Measurements from ENCODE around the gene USP34.
"Not testable (repeated sequence)": the region's sequence is repeated elsewhere in the genome, so short reads cannot be mapped to it uniquely, and the experiment has no call there.

Gene USP34

DNA sequence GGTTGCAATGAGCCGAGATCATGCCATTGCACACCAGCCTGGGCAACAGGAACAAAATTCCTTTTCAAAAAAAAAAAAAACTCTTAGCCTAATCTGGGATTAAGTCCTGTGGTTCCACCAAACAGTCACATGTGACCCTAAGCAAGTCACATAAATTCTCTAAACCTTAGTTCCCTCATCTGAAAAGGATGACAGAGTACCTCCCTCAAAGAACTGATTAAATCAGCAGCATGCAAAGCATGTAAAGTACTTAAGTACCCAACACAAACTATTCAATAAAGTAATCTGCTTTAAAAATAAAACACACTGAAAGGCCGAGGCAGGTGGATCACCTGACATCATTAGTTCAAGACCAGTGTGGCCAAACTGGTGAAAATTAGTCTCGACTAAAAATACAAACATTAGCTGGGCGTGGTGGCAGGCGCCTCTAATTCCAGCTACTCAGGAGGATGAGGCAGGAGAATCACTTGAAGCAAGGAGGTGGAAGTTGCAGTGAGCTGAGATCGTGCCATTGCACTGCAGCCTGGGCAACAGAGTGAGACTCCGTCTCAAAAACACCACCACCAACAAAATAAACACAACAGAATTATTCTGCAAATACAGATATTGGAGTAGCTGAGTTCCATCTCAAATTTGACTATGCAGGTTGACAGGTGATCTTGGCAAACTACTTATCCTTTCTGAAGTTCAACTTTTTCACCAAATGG, 7.0 kb downstream of the USP34 start:
- intact Hi-C loops (cut with DNase I) = no loop called here
- peak in 2 of 42 donors; percentile 32 to 34 for DNase-seq

DNA sequence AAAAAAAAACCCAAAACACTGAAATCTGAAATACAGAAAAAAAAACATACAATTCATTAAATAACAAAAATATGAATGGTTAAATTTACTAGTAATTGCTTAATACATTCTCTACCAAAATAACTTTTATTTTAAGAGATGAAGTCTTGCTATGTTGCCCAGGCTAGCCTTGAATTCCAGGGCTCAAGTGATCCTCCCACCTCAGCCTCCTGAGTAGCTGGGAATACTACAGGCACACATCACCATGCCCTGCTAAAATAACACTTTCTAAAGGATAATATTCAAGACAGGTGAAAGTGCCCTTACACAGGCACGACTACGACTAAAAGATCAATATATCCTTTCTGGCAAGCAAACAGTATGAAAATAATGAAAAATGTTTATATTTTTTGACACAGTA, 9.5 kb downstream of the USP34 start:
- DNase-seq = no peak
- intact Hi-C loops (cut with DNase I) = no loop called here

DNA sequence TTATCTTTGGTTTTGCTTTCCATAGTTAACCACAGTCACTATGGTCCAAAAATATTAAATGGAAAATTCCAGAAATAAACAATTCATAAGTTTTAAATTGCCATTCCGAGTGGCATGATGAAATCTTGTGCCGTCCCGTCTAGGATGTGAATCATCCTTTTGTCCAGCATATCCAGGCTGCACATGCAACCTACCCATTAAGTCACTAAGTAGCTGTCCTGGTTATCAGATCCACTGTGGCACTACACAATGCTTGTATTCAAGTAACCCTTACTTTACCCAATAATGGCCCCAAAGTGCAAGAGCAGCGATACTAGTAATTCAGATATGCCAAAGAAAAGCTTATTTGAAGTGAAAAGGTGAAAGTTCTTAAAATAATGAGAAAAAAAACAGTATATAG, 10.7 kb downstream of the USP34 start:
- intact Hi-C loops (cut with DNase I) = no loop called here
- DNase-seq = peak in 1 of 42 donors; percentile 5

DNA sequence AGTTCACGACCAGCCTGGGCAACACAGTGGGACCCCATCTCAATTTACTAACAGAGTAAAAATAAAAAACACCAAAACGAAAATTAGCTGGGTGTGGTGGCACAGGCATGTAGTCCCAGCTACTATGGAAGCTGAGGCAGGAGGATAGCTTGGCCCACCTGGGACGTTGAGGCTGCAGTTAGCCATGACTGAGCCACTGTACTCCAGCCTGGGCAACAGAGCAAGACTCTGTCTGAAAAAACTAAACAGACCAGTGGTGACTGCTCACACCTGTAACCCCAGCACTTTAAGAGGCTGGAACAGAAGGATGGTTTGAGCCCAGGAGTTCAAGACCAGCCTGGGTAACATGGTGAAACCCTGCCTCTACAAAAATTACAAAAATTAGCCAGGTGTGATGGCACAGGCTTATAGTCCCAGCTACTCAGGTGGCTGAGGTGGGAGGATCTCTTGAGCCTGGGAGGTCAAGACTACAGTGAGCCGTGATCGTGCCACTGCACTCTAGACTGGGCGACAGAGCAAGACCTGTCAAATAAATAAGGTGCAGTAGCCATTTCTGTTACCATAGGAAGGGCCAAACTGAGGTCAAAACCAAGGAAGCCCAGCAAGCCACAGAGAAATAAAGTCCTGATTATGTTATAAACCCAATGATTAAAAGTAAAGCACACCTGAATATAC, 14.0 kb downstream of the USP34 start:
- intact Hi-C loops (cut with DNase I) = no loop called here
- DNase-seq = peak in 1 of 42 donors; percentile 5

DNA sequence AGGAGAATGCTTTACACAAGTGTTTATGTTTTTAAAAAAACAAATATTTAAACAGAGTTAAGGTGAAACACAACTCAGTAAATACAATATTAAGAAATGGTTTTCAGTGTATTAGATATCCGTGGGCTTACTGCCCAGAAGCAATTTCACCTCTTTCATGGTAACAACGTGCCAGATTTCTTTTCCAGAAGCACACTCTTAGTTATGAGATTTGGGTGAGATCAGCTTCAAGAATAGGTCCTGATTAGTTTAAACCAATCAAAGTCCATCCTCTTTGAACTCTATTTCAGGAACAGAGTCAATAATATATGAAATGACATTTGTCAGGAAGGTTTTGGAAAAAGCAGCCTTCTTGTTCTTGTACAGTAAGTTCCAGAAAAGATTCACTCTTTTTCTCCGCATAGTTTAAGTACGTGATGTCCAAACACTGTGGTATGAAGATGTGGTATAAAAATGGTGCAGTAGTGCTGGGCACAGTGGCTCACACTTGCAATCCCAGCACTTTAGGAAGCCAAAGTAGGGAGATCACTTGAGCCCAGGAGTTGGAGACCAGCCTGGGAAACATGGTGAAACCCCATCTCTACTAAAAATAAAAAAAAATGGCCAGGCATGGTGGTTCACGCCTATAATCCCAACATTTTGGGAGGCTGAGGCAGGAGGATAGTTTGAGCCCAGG, 14.7 kb downstream of the USP34 start:
- intact Hi-C loops (cut with DNase I) = no loop called here
- DNase-seq = no peak

DNA sequence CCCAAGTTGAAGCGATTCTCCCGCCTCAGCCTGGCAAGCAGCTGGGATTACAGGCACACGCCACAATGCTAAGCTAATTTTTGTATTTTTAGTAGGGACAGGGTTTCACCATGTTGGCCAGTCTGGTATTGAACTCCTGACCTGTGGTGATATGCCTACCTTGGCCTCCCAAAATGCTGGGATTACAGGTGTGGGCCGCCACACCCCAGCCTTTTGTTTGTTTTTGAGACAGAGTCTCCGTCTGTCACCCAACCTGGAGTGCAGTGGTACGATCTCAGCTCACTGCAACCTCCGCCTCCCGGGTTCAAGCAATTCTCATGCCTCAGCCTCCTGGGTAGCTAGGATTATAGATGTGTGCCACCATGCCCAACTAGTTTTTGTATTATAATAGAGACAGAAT, 15.9 kb downstream of the USP34 start:
- DNase-seq = peak in 1 of 42 donors; percentile 11
- intact Hi-C loops (cut with DNase I) = not testable (repeated sequence)

DNA sequence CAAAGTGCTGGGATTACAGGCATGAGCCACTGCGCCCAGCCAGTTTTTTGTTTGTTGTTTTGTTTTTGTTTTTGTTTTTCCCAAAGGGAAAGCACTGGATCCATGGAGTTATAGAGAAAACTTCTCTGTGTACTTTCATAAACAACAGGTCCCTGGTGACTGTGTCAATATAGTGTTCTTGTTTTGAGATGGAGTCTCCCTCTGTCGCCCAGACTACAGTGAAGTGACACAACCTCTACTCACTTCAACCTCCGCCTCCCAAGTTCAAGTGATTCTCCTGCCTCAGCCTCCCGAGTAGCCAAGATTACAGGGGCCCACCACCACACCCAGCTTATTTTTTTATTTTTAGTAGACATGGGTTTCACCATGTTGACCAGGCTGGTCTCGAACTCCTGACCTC, 16.5 kb downstream of the USP34 start:
- DNase-seq = no peak
- intact Hi-C loops (cut with DNase I) = no loop called here

DNA sequence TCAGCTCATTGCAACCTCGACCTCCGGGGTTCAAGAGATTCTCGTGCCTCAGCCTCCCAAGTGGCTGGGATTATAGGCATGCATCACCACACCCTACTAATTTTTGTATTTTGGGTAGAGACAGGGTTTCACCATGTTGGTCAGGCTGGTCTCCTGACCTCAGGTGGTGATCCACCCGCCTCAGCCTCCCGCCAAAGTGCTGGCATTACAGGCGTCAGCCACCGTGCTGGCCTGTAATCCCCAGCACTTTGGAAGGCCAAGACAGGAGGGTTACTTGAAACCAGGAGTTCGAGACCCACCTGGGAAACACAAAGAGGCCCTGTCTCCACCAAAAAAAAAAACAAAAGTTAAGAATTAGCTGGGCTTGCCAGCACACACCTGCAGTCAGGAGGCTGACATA, 18.5 kb downstream of the USP34 start:
- peak in 1 of 42 donors; percentile 29 for DNase-seq
- intact Hi-C loops (cut with DNase I) = no loop called here

DNA sequence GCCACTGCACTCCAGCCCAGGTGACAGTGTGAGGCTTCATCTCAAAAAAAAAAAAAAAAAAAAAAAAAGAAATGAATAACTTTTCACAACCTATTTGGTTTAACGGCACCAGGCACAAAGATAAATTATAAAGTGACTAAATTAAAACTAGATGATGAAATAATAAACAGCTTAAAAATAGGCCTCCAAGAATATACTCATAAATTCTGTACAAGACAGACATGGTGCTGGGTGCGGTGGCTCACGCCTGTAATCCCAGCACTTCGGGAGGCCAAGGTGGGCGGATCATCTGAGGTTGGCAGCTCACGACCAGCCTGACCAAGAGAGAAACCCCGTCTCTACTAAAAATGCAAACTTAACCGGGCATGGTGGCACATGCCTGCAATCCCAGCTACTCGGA, 19.7 kb downstream of the USP34 start:
- intact Hi-C loops (cut with DNase I) = no loop called here

DNA sequence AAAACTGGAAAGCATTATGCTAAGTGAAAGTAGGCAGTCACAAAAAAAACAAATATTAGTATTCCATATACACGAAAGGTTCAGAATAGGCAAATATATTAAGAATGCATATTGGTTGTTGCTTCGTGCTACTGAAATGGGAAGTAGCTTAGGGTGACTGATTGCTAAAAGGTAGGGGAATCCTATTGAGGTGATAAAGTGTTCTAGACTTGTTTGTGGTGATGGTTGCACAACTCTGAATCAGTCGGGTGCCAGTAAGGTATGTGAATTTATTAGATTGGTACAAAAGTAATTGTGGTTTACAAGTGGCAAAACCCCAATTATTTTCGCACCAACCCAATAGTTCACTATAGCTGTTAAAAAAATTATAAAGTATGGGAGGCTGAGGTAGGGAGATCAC, 20.7 kb downstream of the USP34 start:
- intact Hi-C loops (cut with DNase I) = no loop called here
- no peak for DNase-seq

More for the DNA sequence above, 19.7 kb downstream of the USP34 start:
- DNase-seq = peak in 1 of 42 donors; percentile 8

DNA sequence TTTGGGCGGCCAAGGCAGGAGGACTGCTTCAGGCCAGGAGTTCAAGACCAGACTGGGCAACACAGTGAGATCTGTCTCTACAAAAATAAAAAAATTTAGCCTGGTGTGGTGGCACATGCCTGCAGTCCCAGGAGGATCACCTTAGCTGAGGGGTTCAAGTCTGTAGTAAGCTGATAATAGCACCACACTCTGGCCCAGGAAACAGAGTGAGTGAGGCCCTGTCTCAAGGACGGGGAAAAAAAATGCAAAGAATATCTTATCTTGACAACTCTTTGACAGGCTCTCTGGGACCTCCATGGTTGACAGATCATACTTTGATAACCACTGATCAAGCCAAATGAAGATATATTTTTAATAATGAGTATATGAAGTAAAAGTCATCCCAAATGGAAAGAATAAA, 22.7 kb downstream of the USP34 start:
- peak in 1 of 42 donors; percentile 8 for DNase-seq
- intact Hi-C loops (cut with DNase I) = no loop called here

DNA sequence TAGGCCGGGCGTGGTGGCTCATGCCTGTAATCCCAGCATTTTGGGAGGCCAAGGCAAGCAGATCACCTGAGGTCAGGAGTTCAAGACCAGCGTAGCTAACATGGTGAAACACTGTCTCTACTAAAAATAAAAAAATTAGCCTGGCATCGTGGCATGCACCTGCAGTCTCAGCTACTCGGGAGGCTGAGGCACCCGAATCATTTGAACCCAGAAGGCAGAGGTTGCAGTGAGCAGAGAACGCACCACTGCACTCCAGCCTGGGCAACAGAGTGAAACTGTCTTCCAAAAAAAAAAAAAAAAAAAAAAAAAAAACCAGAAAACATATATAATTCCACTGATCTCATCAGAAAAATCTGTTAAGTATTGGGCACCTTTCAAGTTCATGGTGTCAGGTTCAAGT, 23.9 kb downstream of the USP34 start:
- intact Hi-C loops (cut with DNase I) = not testable (repeated sequence)
- peak in 1 of 42 donors; percentile 19 for DNase-seq

DNA sequence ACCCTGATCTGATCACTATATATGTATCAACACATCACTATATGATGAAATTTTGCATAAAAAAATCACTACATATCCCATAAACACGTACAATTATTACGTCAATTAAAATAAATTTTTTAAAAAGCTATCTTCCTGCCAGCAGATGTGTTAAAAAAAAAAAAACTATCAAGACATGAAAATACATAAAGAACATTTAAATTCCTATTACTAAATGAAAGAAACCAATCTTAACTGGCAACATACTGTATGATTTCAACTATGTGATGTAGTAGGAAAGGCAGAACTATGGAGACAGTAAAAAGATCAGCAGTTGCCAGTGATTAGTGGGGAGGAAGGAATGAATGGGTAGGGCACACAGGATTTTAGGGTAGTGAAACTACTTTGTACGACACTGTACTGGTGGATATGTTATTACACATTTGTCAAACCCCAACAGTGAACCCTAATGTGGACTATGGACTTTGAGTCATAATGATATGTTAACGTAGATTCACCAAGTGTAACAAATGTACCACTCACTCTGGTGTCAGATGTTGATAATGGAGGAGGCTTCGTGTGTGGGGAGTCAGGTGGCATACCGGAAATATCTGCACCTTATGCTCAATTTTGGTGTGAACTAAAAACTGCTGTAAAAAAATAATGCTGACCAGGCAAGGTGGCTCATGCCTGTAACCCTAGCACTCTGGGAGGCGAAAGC, 27.4 kb downstream of the USP34 start:
- DNase-seq = no peak
- intact Hi-C loops (cut with DNase I) = no loop called here

DNA sequence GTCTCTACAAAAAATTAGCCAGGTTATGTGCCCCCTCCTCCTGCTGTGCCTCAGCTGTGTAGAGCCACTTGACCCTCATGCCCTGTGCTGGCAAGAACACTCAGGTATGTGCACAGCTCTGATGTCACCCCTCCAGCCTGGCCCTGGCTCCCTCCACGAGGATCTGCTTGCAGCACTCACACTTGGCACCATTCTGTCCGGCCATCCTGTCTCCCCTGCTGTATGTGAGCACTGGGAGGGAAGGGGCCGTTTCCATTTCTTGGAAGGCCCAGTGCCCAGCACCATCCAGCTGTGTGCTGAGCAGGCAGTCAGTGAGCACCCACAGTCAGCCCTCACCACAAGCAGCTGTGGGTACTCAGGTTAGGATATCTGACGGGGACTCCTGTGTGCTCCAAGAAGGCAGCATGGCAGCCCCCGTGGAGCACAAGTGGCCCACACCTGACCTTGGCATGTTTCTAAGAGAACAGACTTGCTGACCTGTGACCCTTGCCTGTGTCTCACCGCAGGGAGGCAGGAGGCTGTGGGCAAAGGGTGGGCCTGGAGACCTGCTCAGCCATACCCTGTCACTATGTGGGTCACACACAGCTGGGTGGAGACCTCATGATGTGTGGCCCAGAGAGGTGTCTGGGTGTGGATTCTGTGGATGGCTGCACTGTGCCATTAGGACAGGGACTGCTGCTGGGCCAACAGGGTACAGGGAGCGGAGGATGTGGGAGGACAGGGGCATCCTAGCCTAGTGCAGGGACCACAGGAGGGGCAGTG, 31.5 kb downstream of the USP34 start:
- intact Hi-C loops (cut with DNase I) = no loop called here
- DNase-seq = peak in 1 of 42 donors; percentile 30

DNA sequence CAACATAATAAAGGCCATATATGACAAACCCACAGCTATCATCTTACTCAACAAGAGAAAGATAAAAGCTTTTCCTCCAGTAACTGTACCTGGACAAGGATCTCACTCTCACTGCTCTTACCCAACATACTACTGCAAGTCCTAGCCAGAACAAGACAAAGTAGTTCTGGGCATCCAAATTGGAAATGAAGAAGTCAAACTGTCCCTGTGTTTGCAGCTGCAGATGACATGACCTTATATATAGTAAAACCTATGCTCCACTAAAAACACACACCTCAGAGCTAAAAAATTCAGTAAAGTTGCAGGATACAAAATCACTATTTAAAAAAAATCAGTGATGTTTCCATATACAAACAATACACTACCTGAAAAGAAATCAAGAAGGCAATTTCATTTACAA, 32.2 kb downstream of the USP34 start:
- DNase-seq = no peak
- intact Hi-C loops (cut with DNase I) = no loop called here

DNA sequence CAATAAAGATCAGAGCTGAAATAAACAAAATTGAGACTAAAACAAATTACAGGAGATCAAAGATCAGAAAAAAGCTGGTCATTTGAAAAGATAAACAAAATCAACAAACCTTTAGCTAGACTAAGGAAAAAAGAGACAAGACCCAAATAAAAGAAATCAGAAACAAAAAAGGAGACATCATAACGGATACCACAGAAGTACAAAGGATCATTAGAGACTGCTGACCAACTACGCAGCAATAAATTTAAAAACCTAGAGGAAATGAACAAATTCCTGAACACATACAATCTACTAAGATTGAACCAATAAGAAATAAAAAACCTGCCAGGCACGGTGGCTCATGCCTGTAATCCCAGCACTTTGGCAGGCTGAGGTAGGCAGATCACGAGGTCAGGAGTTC, 33.7 kb downstream of the USP34 start:
- intact Hi-C loops (cut with DNase I) = no loop called here
- DNase-seq = no peak

DNA sequence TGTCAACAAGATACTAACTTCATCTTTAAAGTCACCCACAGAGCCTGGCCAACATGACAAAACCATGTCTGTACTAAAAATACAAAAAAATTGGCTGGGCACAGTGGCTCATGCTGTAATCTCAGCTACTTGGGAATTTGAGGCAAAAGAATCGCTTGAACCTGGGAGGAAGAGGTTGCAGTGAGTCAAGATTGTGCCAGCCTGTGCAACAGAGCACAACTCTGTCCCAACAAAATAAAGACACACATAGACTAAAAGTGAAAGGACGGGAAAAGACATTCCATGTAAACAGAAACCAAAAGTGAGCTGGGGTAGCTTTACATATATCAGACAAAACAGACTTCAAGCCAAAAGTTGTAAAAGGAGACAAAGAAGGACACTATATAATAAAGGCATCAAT, 34.8 kb downstream of the USP34 start:
- DNase-seq = no peak
- intact Hi-C loops (cut with DNase I) = no loop called here

DNA sequence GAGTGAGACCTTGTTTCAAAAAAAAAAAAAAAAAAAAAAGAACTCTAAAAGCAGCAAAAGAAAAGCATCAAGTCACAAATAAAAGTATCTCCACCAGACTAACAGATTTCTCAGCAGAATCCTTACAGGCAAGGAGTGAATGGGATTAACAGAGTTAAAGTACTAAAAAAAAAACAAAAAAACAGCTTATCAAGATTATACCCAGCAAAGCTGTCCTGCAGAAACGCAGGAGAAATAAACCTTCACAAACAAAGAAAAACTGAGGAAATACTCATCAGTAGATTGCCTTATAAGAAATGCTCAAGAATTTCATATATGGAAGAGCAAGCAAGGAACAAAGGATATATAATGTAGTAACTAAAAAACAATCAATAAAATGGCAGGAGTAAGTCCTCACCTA, 35.6 kb downstream of the USP34 start:
- intact Hi-C loops (cut with DNase I) = no loop called here
- DNase-seq = no peak

DNA sequence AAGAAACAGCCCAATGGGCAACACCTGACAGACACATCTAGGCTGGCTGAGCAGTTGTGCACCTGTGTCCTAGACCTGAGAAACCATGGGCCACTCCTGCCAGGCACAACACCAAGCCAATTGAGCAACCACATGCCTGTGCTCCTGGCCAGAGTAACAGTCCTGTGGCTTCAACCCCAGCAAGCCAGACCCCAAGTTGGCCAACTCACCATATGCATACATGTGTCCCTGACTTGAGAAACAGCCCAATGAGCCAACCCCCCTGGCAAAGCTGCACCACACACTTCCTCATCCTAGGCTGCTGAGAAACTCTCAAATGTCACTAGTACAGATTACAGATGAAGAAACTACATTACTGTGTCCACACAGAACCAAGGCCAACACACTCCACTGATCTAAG, 36.6 kb downstream of the USP34 start:
- DNase-seq = peak in 1 of 42 donors; percentile 30
- intact Hi-C loops (cut with DNase I) = no loop called here
